H1 (cell line): ENCODE data around the gene EXD3. TPM values are rescaled to one million over a fixed set of nuclear protein-coding genes. Genes with fewer than 3 reads are reported as not detected.

Experiments used
- CTCF ChIA-PET: fragments of 300-600 bp; sonication (Branson Sonifier 250); formaldehyde crosslinking; loops from one replicate; lab custom pipeline; 2021; ENCODE audit not compliant: partially characterized antibody; lab: Charles Lee
- POLR2A ChIA-PET: fragments of 300-600 bp; sonication (Branson Sonifier 250); formaldehyde crosslinking; loops from one replicate; lab custom pipeline; 2021; ENCODE audit warnings: inconsistent platforms; ENCODE audit not compliant: partially characterized antibody; lab: Charles Lee
- DNase-seq, 2 experiments: peaks; one replicate each; pipeline versions ENCODE4 v3.0.0 to v3.0.0-alpha.2; 2010 to 2022; ENCODE audit warnings: low spot score in 2 of 2, low read depth in 1 of 2, mixed read lengths in 1 of 2
- FAIRE-seq: peaks from 2 replicates; lab custom pipeline; 2011; peaks lifted over from hg19 to GRCh38; lab: Jason Lieb, UNC
- H2AFZ ChIP-seq: 2 replicates; pipeline ENCODE4 v1.8.1; 2012; ENCODE audit warnings: low read length, inconsistent platforms
- H2AK5ac ChIP-seq: 2 replicates; pipeline ENCODE4 v1.6.1; 2013; ENCODE audit warnings: low read depth, low read length
- H2BK120ac ChIP-seq: replicated peaks from 2 replicates; pipeline ENCODE3; 2013; ENCODE audit warnings: low read depth, low read length, inconsistent platforms
- H2BK12ac ChIP-seq: 2 replicates; pipeline ENCODE4 v1.6.1; 2013; ENCODE audit warnings: low read depth, low read length
- H2BK15ac ChIP-seq: 2 replicates; pipeline ENCODE4 v1.6.1; 2013; ENCODE audit warnings: low read length
- H2BK20ac ChIP-seq: 2 replicates; pipeline ENCODE4 v1.6.1; 2013; ENCODE audit warnings: low read length
- H2BK5ac ChIP-seq: 2 replicates; pipeline ENCODE4 v1.6.1; 2013; ENCODE audit warnings: low read depth, low read length
- H3K14ac ChIP-seq: 2 replicates; pipeline ENCODE4 v1.6.1; 2013; ENCODE audit warnings: inconsistent platforms; ENCODE audit not compliant: insufficient read length
- H3K18ac ChIP-seq: 2 replicates; pipeline ENCODE4 v1.6.1; 2013; ENCODE audit warnings: low read length; ENCODE audit errors: extremely low read depth
- H3K23ac ChIP-seq: 2 replicates; pipeline ENCODE4 v1.6.1; 2013; ENCODE audit warnings: inconsistent platforms; ENCODE audit not compliant: insufficient read length
- H3K23me2 ChIP-seq: 2 replicates; pipeline ENCODE4 v1.6.1; 2013; ENCODE audit warnings: low read depth, low read length
- H3K27ac ChIP-seq: 2 replicates; pipeline ENCODE4 v1.6.1; 2011; ENCODE audit warnings: low read depth, low read length, inconsistent platforms
- H3K27me3 ChIP-seq, 4 experiments: replicated peaks in 1 of 4; 1 replicate in 1 of 4; 2 replicates in 3 of 4; pipeline versions ENCODE4 v1.6.1 to v1.8.1; 2011 to 2013; ENCODE audit warnings: low read length in 3 of 4, mild to moderate bottlenecking in 3 of 4, inconsistent platforms in 2 of 4, mixed read lengths in 2 of 4, moderate library complexity in 1 of 4; ENCODE audit not compliant: control insufficient read depth in 3 of 4, insufficient read depth in 3 of 4; ENCODE audit errors: extremely low read depth in 1 of 4
- H3K36me3 ChIP-seq, 4 experiments: 2 replicates each; pipeline versions ENCODE4 v1.6.1 to v1.8.1; 2011 to 2013; ENCODE audit warnings: mild to moderate bottlenecking in 4 of 4, low read length in 3 of 4, moderate library complexity in 2 of 4, control low read depth in 1 of 4, inconsistent platforms in 1 of 4; ENCODE audit not compliant: insufficient read depth in 4 of 4, control insufficient read depth in 2 of 4
- H3K4ac ChIP-seq: replicated peaks from 2 replicates; pipeline ENCODE3; 2013; ENCODE audit warnings: low read length, low read depth, mixed read lengths, inconsistent platforms; ENCODE audit not compliant: insufficient read length
- H3K4me1 ChIP-seq, 4 experiments: replicated peaks in 1 of 4; 1 replicate in 1 of 4; 2 replicates in 3 of 4; pipeline versions ENCODE4 v1.6.1 to v1.8.1; 2011 to 2013; ENCODE audit warnings: low read length in 3 of 4, inconsistent platforms in 2 of 4, mixed read lengths in 1 of 4; ENCODE audit not compliant: insufficient read depth in 4 of 4, control insufficient read depth in 3 of 4
- H3K4me2 ChIP-seq, 2 experiments: 2 replicates each; pipeline versions ENCODE4 v1.6.1 to v1.8.1; 2011 to 2013; ENCODE audit warnings: low read depth in 2 of 2, low read length in 2 of 2, control low read depth in 1 of 2, inconsistent platforms in 1 of 2, mild to moderate bottlenecking in 1 of 2; ENCODE audit not compliant: insufficient read depth in 1 of 2
- H3K4me3 ChIP-seq, 4 experiments: fragments of 200-600, 300-600 bp in 1 of 4; sonication (generic), shearing (Covaris generic), sonication (Bioruptor Twin) in 1 of 4; 2 replicates each; pipeline versions ENCODE4 v1.5.1 to v1.8.1; 2011 to 2016; ENCODE audit warnings: low read length in 4 of 4, low read depth in 3 of 4, control low read depth in 2 of 4, inconsistent platforms in 2 of 4, mild to moderate bottlenecking in 2 of 4, mixed read lengths in 1 of 4, moderate library complexity in 1 of 4; ENCODE audit not compliant: insufficient read depth in 2 of 4; ENCODE audit errors: extremely low read depth in 1 of 4
- H3K56ac ChIP-seq: replicated peaks from 2 replicates; pipeline ENCODE3; 2013; ENCODE audit warnings: low read depth, mild to moderate bottlenecking, mixed read lengths, low read length, inconsistent platforms; ENCODE audit not compliant: insufficient read length
- H3K79me1 ChIP-seq: 2 replicates; pipeline ENCODE4 v1.6.1; 2013; ENCODE audit warnings: low read depth, low read length, control low read depth
- H3K79me2 ChIP-seq, 2 experiments: 2 replicates each; pipeline versions ENCODE4 v1.6.1 to v1.8.1; 2012 to 2013; ENCODE audit warnings: low read length in 2 of 2, mild to moderate bottlenecking in 2 of 2, inconsistent platforms in 1 of 2; ENCODE audit not compliant: insufficient read depth in 2 of 2, control insufficient read depth in 1 of 2
- H3K9ac ChIP-seq, 4 experiments: replicated peaks in 1 of 4; 1 replicate in 1 of 4; 2 replicates in 3 of 4; pipeline versions ENCODE4 v1.6.1 to v1.8.1; 2011 to 2013; ENCODE audit warnings: low read depth in 3 of 4, low read length in 3 of 4, control low read depth in 2 of 4, mild to moderate bottlenecking in 2 of 4, moderate library complexity in 2 of 4, inconsistent platforms in 1 of 4; ENCODE audit errors: extremely low read depth in 1 of 4
- H3K9me3 ChIP-seq, 2 experiments: 2 replicates each; pipeline versions ENCODE4 v1.6.1 to v1.8.1; 2012 to 2013; ENCODE audit warnings: mild to moderate bottlenecking in 2 of 2, moderate library complexity in 2 of 2, control low read depth in 1 of 2, inconsistent platforms in 1 of 2, low read depth in 1 of 2, low read length in 1 of 2, mixed read lengths in 1 of 2; ENCODE audit not compliant: insufficient read depth in 2 of 2
- H4K20me1 ChIP-seq, 2 experiments: replicated peaks in 1 of 2; 2 replicates each; pipeline versions ENCODE3 to v1.8.1; 2011 to 2013; ENCODE audit warnings: inconsistent platforms in 2 of 2, low read length in 2 of 2, mild to moderate bottlenecking in 1 of 2; ENCODE audit not compliant: insufficient read depth in 2 of 2, control insufficient read depth in 1 of 2
- H4K5ac ChIP-seq: 2 replicates; pipeline ENCODE4 v1.6.1; 2013; ENCODE audit warnings: low read length, low read depth, mixed read lengths, inconsistent platforms; ENCODE audit not compliant: insufficient read length
- H4K8ac ChIP-seq: 2 replicates; pipeline ENCODE4 v1.8.0; 2013; ENCODE audit warnings: mild to moderate bottlenecking, moderate library complexity, low read length, inconsistent platforms; ENCODE audit not compliant: insufficient read depth; ENCODE audit errors: extremely low read depth
- H4K91ac ChIP-seq: replicated peaks from 2 replicates; pipeline ENCODE3; 2013; ENCODE audit warnings: low read length, mixed read lengths, inconsistent platforms; ENCODE audit not compliant: insufficient read length
- BCL11A ChIP-seq, 2 experiments: IDR thresholded peaks; one replicate each; pipeline ENCODE4 v1.6.1; 2011; ENCODE audit warnings: low read depth in 2 of 2, low read length in 2 of 2, mild to moderate bottlenecking in 2 of 2
- CHD2 ChIP-seq: IDR thresholded peaks from 2 replicates; pipeline ENCODE4 v1.6.1; 2012; ENCODE audit warnings: low read length, improper control_type of control experiment
- GABPA ChIP-seq: IDR thresholded peaks from 2 replicates; pipeline ENCODE4 v1.6.1; 2011; ENCODE audit warnings: mild to moderate bottlenecking, low read length, moderate library complexity, borderline replicate concordance; ENCODE audit not compliant: insufficient read depth
- HDAC2 ChIP-seq, 2 experiments: fragments of 300-600 bp in 1 of 2; sonication (generic) in 1 of 2; IDR thresholded peaks; 2 replicates each; pipeline ENCODE4 v1.6.1; 2011 to 2012; ENCODE audit warnings: low read depth in 2 of 2, low read length in 2 of 2, mild to moderate bottlenecking in 2 of 2, moderate library complexity in 2 of 2, borderline replicate concordance in 1 of 2, inconsistent platforms in 1 of 2
- HDAC6 ChIP-seq: IDR thresholded peaks from one replicate; pipeline ENCODE4 v1.7.1; 2012; ENCODE audit warnings: low read depth, mild to moderate bottlenecking, inconsistent platforms, low read length, moderate library complexity
- JUN ChIP-seq: IDR thresholded peaks from 2 replicates; pipeline ENCODE4 v1.6.1; 2011; ENCODE audit warnings: low read depth, mild to moderate bottlenecking, improper control_type of control experiment, low read length
- MAX ChIP-seq: IDR thresholded peaks from 2 replicates; pipeline ENCODE4 v1.6.1; 2012; ENCODE audit warnings: inconsistent platforms
- SIX5 ChIP-seq: IDR thresholded peaks from 2 replicates; pipeline ENCODE4 v1.6.1; 2011; ENCODE audit warnings: mild to moderate bottlenecking, low read depth, low read length
- TAF7 ChIP-seq: optimal IDR thresholded peaks from 2 replicates; pipeline ENCODE3; 2011; ENCODE audit warnings: low read depth, mild to moderate bottlenecking, inconsistent platforms, low read length, moderate library complexity, borderline replicate concordance
- TBP ChIP-seq: IDR thresholded peaks from 2 replicates; pipeline ENCODE4 v1.6.1; 2011; ENCODE audit warnings: low read depth, low read length, improper control_type of control experiment
- WGBS, 2 experiments: shearing (Covaris generic) in 1 of 2; methylation state at CpG; one replicate each; pipeline versions ENCODE4 v1.1.6 to v1.1.7; 2013 to 2015; ENCODE audit warnings: low lambda C conversion rate in 2 of 2, mixed read lengths in 2 of 2, inconsistent platforms in 1 of 2, low coverage in 1 of 2, missing lambda C conversion rate in 1 of 2; ENCODE audit not compliant: insufficient replicate concordance in 2 of 2, insufficient coverage in 1 of 2, insufficient read length in 1 of 2; ENCODE audit errors: extremely low coverage in 1 of 2, missing lambda C conversion rate in 1 of 2; 5-methylcytosine and 5-hydroxymethylcytosine counted together
- polyA plus RNA-seq, 7 experiments: library from polyadenylated mRNA; depleted of rRNA in 3 of 7; stranded (reverse) in 5 of 7; unstranded in 2 of 7; fragments of >200 nt in 5 of 7; fragments of 200-250 nt in 2 of 7; gene quantifications; 1 replicate in 5 of 7; 2 replicates in 1 of 7; 4 replicates in 1 of 7; pipeline versions ENCODE4 v1.2.1 to v1.2.3, GENCODE V29; 2011 to 2013; ENCODE audit warnings: missing spikeins in 2 of 7, mixed read lengths in 2 of 7
- total RNA-seq: library from RNA; stranded (reverse); fragmentation: NEBNext Ultra II Directional; extraction: Animal tissue kit (Norgen Biotek cat#: 25700); gene quantifications from 2 replicates; pipeline ENCODE4 v1.2.1, GENCODE V29; 2021
- TF ChIP-seq, protein P1 (sequence below): IDR thresholded peaks from 2 replicates; pipeline ENCODE4 v1.6.1; 2011; ENCODE audit warnings: low read depth, mild to moderate bottlenecking, low read length; ENCODE audit not compliant: insufficient read depth

Gene EXD3
- total and polyA plus RNA-seq, 2 of the 8 experiments (the other 6 are each of a cell fraction or from before 2014, with no cell fraction given) = 7.2 to 9.4 TPM

GRCh38 chr9:137313326-137313936 lies 109.5 kb downstream of the EXD3 start:
- no peaks in the 10 kb centered on the region; the same call in 1 of the 2 replicates for H3K23me2 ChIP-seq
- H2BK15ac ChIP-seq = peak overlapping the region; percentile 81; the same call in 1 of the 2 replicates
- H4K91ac ChIP-seq = no peak overlapping the region
- no peak overlapping the region for H4K5ac ChIP-seq
- no peaks in the 10 kb centered on the region for H3K79me2 ChIP-seq
- H3K18ac ChIP-seq = no peak overlapping the region
- H3K36me3 ChIP-seq = no peaks in the 10 kb centered on the region
- H2BK120ac ChIP-seq = no peak overlapping the region
- 0 out of 2 replicates have a peak overlapping the region, but pooled peaks have one; percentile 9 for H2AK5ac ChIP-seq
- H3K9ac ChIP-seq = no peak overlapping the region
- H3K23ac ChIP-seq = no peak overlapping the region
- 87% methylated on average over 9 of the region's 9 CpGs; no CpG with 5 or more reads in 1 of the 2 experiments for WGBS, 2 experiments
- no peak overlapping the region; the same call in 1 of the 2 replicates for H2BK5ac ChIP-seq
- H3K4me2 ChIP-seq = no peak overlapping the region
- H2BK12ac ChIP-seq = 0 out of 2 replicates have a peak overlapping the region, but pooled peaks have one; percentile 39
- no peak overlapping the region for H3K4ac ChIP-seq
- no peak for FAIRE-seq
- H3K27me3 ChIP-seq = peaks cover 0 to 4% (median 0%) of the 10 kb centered on the region in 4 experiments; a peak in 1 of 7 replicates
- no peaks in the 10 kb centered on the region for H4K20me1 ChIP-seq
- no peak overlapping the region for H2BK20ac ChIP-seq
- no peak overlapping the region for H3K4me3 ChIP-seq
- no peak overlapping the region for H3K14ac ChIP-seq
- H3K4me1 ChIP-seq = peaks cover 0 to 22% (median 13%) of the 10 kb centered on the region in 4 experiments; a peak in 6 of 7 replicates
- no peaks in the 10 kb centered on the region for H3K9me3 ChIP-seq
- POLR2A ChIA-PET = interaction anchor here (1.6 to 11.9 kb wide), 2 partner anchors 13 to 36 kb away, joined by 6 to 129 read pairs; partner anchors contain the start of genes NRARP and TOR4A
- DNase-seq = no peak
- H3K56ac ChIP-seq = no peak overlapping the region
- no peak overlapping the region for H2AFZ ChIP-seq
- H4K8ac ChIP-seq = no peak overlapping the region
- H3K79me1 ChIP-seq = no peaks in the 10 kb centered on the region
- CTCF ChIA-PET = interaction anchor here (0.9 to 1.5 kb wide), 4 partner anchors 9 to 245 kb away, joined by 3 to 6 read pairs (median 4); no protein-coding TSS in a partner anchor
- no peak overlapping the region for H3K27ac ChIP-seq
- TF ChIP-seq, protein P1, sequence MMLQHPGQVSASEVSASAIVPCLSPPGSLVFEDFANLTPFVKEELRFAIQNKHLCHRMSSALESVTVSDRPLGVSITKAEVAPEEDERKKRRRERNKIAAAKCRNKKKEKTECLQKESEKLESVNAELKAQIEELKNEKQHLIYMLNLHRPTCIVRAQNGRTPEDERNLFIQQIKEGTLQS = no peak
- no peak for TF ChIP-seq HDAC2 (IDR thresholded peaks at IDR 0.05; ENCODE audit: borderline replicate concordance in 1 of 2, low read depth in 2 of 2, low read length in 2 of 2)
- TF ChIP-seq TBP = no peak
- TF ChIP-seq HDAC6 = no peak
- TF ChIP-seq BCL11A (IDR thresholded peaks at IDR 0.05; ENCODE audit: low read depth in 2 of 2, low read length in 2 of 2) = no peak
- TF ChIP-seq JUN = no peak
- no peak for TF ChIP-seq MAX
- TF ChIP-seq SIX5 = no peak
- no peak for TF ChIP-seq GABPA
- TF ChIP-seq CHD2 = no peak
- no peak for TF ChIP-seq TAF7
